Measurements from ENCODE around the gene CGB2. TPM values are rescaled to one million over a fixed set of nuclear protein-coding genes. Genes with fewer than 3 reads are reported as not detected.

Gene CGB2
- total and polyA plus RNA-seq, 2 of the 13 experiments (the other 11 are each of a cell fraction or from before 2014, with no cell fraction given) = not detected

DNA sequence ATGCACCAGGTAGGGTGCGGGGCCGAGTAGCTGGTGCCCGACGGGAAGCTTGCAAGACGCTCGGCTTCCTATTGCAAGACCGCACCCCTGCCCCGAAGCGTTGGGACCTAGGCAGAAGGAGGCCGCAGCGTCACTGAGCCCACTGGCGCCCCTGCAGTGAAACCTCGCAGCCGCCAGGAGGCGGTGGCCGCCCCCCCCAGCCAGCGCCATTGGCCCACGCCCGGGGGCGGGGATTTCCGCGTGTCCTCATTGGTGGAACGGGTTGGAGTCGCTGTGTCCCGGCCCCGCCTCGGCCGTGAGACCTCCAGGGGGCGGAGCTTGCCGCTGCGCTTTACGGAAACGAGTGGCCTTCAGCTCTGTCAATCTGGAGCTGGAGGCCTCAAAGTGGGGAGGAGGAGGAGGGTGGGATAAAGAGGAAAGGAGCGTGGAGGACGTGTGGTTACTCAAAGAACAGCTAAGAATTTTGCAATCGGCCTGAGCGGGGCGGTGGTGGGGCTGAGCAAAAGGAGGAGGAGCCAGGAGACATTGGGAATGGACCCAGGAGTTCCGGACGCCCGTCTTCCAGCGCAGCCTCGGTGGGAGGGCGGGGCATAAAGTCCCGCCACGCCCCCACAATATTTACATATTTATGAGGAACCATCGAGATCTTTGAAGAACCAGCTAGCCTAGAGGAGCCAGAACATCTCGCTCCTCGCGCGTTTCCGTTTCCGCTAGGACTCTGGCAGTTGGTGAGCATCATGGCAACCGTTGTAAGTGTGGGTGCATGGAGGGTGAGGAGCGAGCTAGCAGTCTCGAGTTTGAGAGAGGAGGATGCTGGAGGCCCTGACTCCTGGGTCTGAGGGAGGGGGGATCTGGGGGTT is 38.3 kb upstream of the CGB2 start, which contains the start of the genes GYS1 and RUVBL2 (continued):
- no peak; the same call in 1 of the 2 replicates for TF ChIP-seq ETS1 (CRISPR knock-in tag; IDR thresholded peaks at IDR 0.05)
- no peak for TF ChIP-seq LCORL (IDR thresholded peaks at IDR 0.05)
- TF ChIP-seq LCORL (CRISPR knock-in tag; IDR thresholded peaks at IDR 0.05) = peak; percentile 37; the same call in 1 of the 2 replicates
- TF ChIP-seq RERE (CRISPR knock-in tag; IDR thresholded peaks at IDR 0.05; ENCODE audit: low read depth) = no peak
- no peak for TF ChIP-seq SUZ12 (IDR thresholded peaks at IDR 0.05; ENCODE audit: low read depth, low read length)
- TF ChIP-seq GABPB1 (CRISPR knock-in tag; IDR thresholded peaks at IDR 0.05) = peak; percentile 90
- TF ChIP-seq ARNT2 (CRISPR knock-in tag; IDR thresholded peaks at IDR 0.05; ENCODE audit: low read depth) = peak; percentile 84
- TF ChIP-seq ZNF430 (CRISPR knock-in tag; IDR thresholded peaks at IDR 0.05) = peak; percentile 95
- TF ChIP-seq ZNF34 (CRISPR knock-in tag; IDR thresholded peaks at IDR 0.05; ENCODE audit: borderline replicate concordance) = no peak
- peak; percentile 22; the same call in 1 of the 2 replicates for TF ChIP-seq YEATS4 (CRISPR knock-in tag; IDR thresholded peaks at IDR 0.05; ENCODE audit: borderline replicate concordance)
- TF ChIP-seq REXO4 (CRISPR knock-in tag; IDR thresholded peaks at IDR 0.05; ENCODE audit: borderline replicate concordance) = no peak
- TF ChIP-seq ZNF414 (CRISPR knock-in tag; IDR thresholded peaks at IDR 0.05) = peak; percentile 84; the same call in 1 of the 2 replicates
- 0 out of 2 replicates have a peak, but pooled peaks have one; percentile 70 for TF ChIP-seq MXD3 (CRISPR knock-in tag; IDR thresholded peaks at IDR 0.05)
- TF ChIP-seq CREB3 (CRISPR knock-in tag; IDR thresholded peaks at IDR 0.05) = no peak
- TF ChIP-seq CEBPZ (IDR thresholded peaks at IDR 0.05; ENCODE audit: low read length) = no peak
- TF ChIP-seq TAF15 (IDR thresholded peaks at IDR 0.05; ENCODE audit: low read depth, low read length, poor library complexity, severe bottlenecking) = peak; percentile 74
